ENCODE results near the gene COL9A2. TPM values are rescaled to one million over a fixed set of nuclear protein-coding genes. Genes with fewer than 3 reads are reported as not detected.

The COL9A2 gene
- total and polyA plus RNA-seq, 4 donors = 0.19 to 0.75 (median 0.34) TPM

- 97% methylated on average over 6 of the region's 6 CpGs for WGBS
- TF ChIP-seq HNF4G (IDR thresholded peaks at IDR 0.05) = no peak
- TF ChIP-seq EGR1 (IDR thresholded peaks at IDR 0.05; ENCODE audit: low read depth in 2 of 2) = no peak
- no peak for TF ChIP-seq TAF1 (conservative IDR thresholded peaks at IDR 0.05)
- TF ChIP-seq CTCF (IDR thresholded peaks at IDR 0.05; ENCODE audit: low read depth, low read length, missing input control) = no peak
- no peak for TF ChIP-seq RAD21 (IDR thresholded peaks at IDR 0.05)
- TF ChIP-seq FOXA1 (IDR thresholded peaks at IDR 0.05) = no peak
- no peak for TF ChIP-seq YY1 (IDR thresholded peaks at IDR 0.05)
- TF ChIP-seq MAX (IDR thresholded peaks at IDR 0.05) = no peak
These were observed 50.1 kb downstream of the COL9A2 start for GRCh38 chr1:40266786-40267535.

GRCh38 chr1:40265919-40266318 is 51.2 kb downstream of the COL9A2 start:
- no peaks in the 10 kb centered on the region for H3K27me3 ChIP-seq (ENCODE audit: control insufficient read depth in 4 of 4, insufficient read depth in 4 of 4, low read length in 3 of 4)
- H3K4me3 ChIP-seq (ENCODE audit: low read depth in 1 of 3, low read length in 3 of 3) = no peak overlapping the region
- peaks cover 9 to 36% (median 33%) of the 10 kb centered on the region in 4 donors for H3K36me3 ChIP-seq (ENCODE audit: control insufficient read depth in 4 of 4, insufficient read depth in 3 of 4, low read depth in 1 of 4, low read length in 3 of 4)
- TF ChIP-seq FOXA1 (IDR thresholded peaks at IDR 0.05) = no peak
- no peak for TF ChIP-seq EGR1 (IDR thresholded peaks at IDR 0.05; ENCODE audit: low read depth in 2 of 2)
- no peak for TF ChIP-seq RAD21 (IDR thresholded peaks at IDR 0.05)
- TF ChIP-seq MAX (IDR thresholded peaks at IDR 0.05) = no peak
- TF ChIP-seq YY1 (IDR thresholded peaks at IDR 0.05) = no peak
- no peak for TF ChIP-seq JUND (IDR thresholded peaks at IDR 0.05)
- TF ChIP-seq GABPA (IDR thresholded peaks at IDR 0.05 in 1 of 2, conservative IDR thresholded peaks at IDR 0.05 in 1 of 2) = no peak
- TF ChIP-seq CTCF (IDR thresholded peaks at IDR 0.05; ENCODE audit: low read depth, low read length, missing input control) = no peak
- TF ChIP-seq TAF1 (conservative IDR thresholded peaks at IDR 0.05) = no peak
- TF ChIP-seq FOXA2 (IDR thresholded peaks at IDR 0.05) = no peak
- TF ChIP-seq ATF3 (IDR thresholded peaks at IDR 0.05) = no peak
- no peak for TF ChIP-seq NR2F2 (IDR thresholded peaks at IDR 0.05)
- no peak for TF ChIP-seq REST (IDR thresholded peaks at IDR 0.05)
- TF ChIP-seq ZBTB33 (IDR thresholded peaks at IDR 0.05) = no peak
- TF ChIP-seq HNF4A (conservative IDR thresholded peaks at IDR 0.05) = no peak
- TF ChIP-seq SP1 (IDR thresholded peaks at IDR 0.05) = no peak
- no peak for TF ChIP-seq RXRA (IDR thresholded peaks at IDR 0.05)
- TF ChIP-seq HNF4G (IDR thresholded peaks at IDR 0.05) = no peak
- DNase-seq (ENCODE audit: low spot score) = no peak
- H3K4me1 ChIP-seq (ENCODE audit: control insufficient read depth in 4 of 4, insufficient read depth in 4 of 4, low read length in 3 of 4) = peaks cover 0 to 10% (median under 1%) of the 10 kb centered on the region in 4 donors
- no peaks in the 10 kb centered on the region for H3K9me3 ChIP-seq (ENCODE audit: control insufficient read depth in 4 of 4, low read length in 3 of 4)
- H3K9ac ChIP-seq (ENCODE audit: low read depth in 1 of 2, low read length in 2 of 2) = no peak overlapping the region
- H3K27ac ChIP-seq (ENCODE audit: low read depth in 1 of 2, low read length in 2 of 2) = no peak overlapping the region

More at GRCh38 chr1:40266786-40267535, 50.1 kb downstream of the COL9A2 start:
- H3K4me3 ChIP-seq (ENCODE audit: low read depth in 1 of 3, low read length in 3 of 3) = no peak overlapping the region
- peaks cover 10 to 35% (median 31%) of the 10 kb centered on the region in 4 donors for H3K36me3 ChIP-seq (ENCODE audit: control insufficient read depth in 4 of 4, insufficient read depth in 3 of 4, low read depth in 1 of 4, low read length in 3 of 4)
- DNase-seq (ENCODE audit: low spot score) = no peak
- peak overlapping the region in 1 of 2 donors; percentile 47 for H3K9ac ChIP-seq (ENCODE audit: low read depth in 1 of 2, low read length in 2 of 2)
- H3K9me3 ChIP-seq (ENCODE audit: control insufficient read depth in 4 of 4, low read length in 3 of 4) = no peaks in the 10 kb centered on the region
- peaks cover 0 to 10% (median under 1%) of the 10 kb centered on the region in 4 donors for H3K4me1 ChIP-seq (ENCODE audit: control insufficient read depth in 4 of 4, insufficient read depth in 4 of 4, low read length in 3 of 4)
- no peaks in the 10 kb centered on the region for H3K27me3 ChIP-seq (ENCODE audit: control insufficient read depth in 4 of 4, insufficient read depth in 4 of 4, low read length in 3 of 4)
- peak overlapping the region; percentile 76 to 83 for H3K27ac ChIP-seq (ENCODE audit: low read depth in 1 of 2, low read length in 2 of 2)

Measured in liver (tissue), 9 donors.